B cell (primary cell): ENCODE measurements around the gene EPHA5. TPM values are rescaled to one million over a fixed set of nuclear protein-coding genes. Genes with fewer than 3 reads are reported as not detected.

ENCODE experiments used
- ATAC-seq: fragments of 200-7000 bp; cut with Tn5 transposase; one replicate; pipeline ENCODE4 v1.10.0; 2021; ENCODE audit warnings: low read depth, mild to moderate bottlenecking, moderate number of reproducible peaks, moderate library complexity
- CTCF ChIA-PET: fragments of 350-600 bp; sonication (Branson Sonifier 250); formaldehyde crosslinking; loops from one replicate; lab custom pipeline; 2021; ENCODE audit warnings: antibody characterized with exemption, inconsistent platforms; lab: Charles Lee
- POLR2A ChIA-PET: fragments of 350-600 bp; sonication (Branson Sonifier 250); formaldehyde crosslinking; loops from one replicate; lab custom pipeline; 2021; ENCODE audit warnings: antibody characterized with exemption; lab: Charles Lee
- DNase-seq: peaks from one replicate; pipeline ENCODE4 v3.0.0; 2013
- H2AFZ ChIP-seq: 2 replicates; pipeline ENCODE4 v1.6.1; 2012; ENCODE audit warnings: mild to moderate bottlenecking, low read depth, low read length; ENCODE audit not compliant: insufficient read depth, poor library complexity, severe bottlenecking
- H3K27ac ChIP-seq, 2 donors: 1 replicate in 1 of 2; 2 replicates in 1 of 2; pipeline ENCODE4 v1.5.1; 2012 to 2013; ENCODE audit warnings: low read length in 2 of 2, mild to moderate bottlenecking in 2 of 2, moderate library complexity in 1 of 2
- H3K27me3 ChIP-seq, 4 experiments: fragments of 200-600 bp in 1 of 4; sonication (generic) in 1 of 4; replicated peaks in 1 of 4; 1 replicate in 2 of 4; 2 replicates in 2 of 4; pipeline versions ENCODE4 v1.6.1 to v1.7.0; 2013 to 2016; ENCODE audit warnings: low read length in 3 of 4, mild to moderate bottlenecking in 2 of 4, mixed read lengths in 1 of 4, moderate library complexity in 1 of 4; ENCODE audit not compliant: insufficient read depth in 4 of 4, control insufficient read depth in 3 of 4; ENCODE audit errors: control extremely low read depth in 1 of 4
- H3K36me3 ChIP-seq, 2 experiments: replicated peaks in 1 of 2; 1 replicate in 1 of 2; 2 replicates in 1 of 2; pipeline versions ENCODE4 v1.6.1 to v1.7.1; 2013; ENCODE audit warnings: low read length in 1 of 2; ENCODE audit not compliant: insufficient read depth in 2 of 2, control insufficient read depth in 1 of 2; ENCODE audit errors: control extremely low read depth in 1 of 2, extremely low read depth in 1 of 2
- H3K4me1 ChIP-seq, 2 donors: fragments of 200-600 bp in 1 of 2; sonication (generic) in 1 of 2; 1 replicate in 1 of 2; 2 replicates in 1 of 2; pipeline versions ENCODE4 v1.5.1 to v1.6.1; 2013 to 2017; ENCODE audit warnings: low read length in 2 of 2; ENCODE audit not compliant: control insufficient read depth in 2 of 2, insufficient read depth in 2 of 2
- H3K4me2 ChIP-seq: replicated peaks from 2 replicates; pipeline ENCODE3; 2012; ENCODE audit warnings: mild to moderate bottlenecking, low read depth, low read length; ENCODE audit not compliant: poor library complexity, severe bottlenecking
- H3K4me3 ChIP-seq, 5 experiments: fragments of 200-600 bp in 1 of 5; sonication (generic) in 1 of 5; 1 replicate in 3 of 5; 2 replicates in 2 of 5; pipeline versions ENCODE4 v1.5.1 to v1.7.0; 2011 to 2016; ENCODE audit warnings: low read length in 4 of 5, mild to moderate bottlenecking in 4 of 5, low read depth in 2 of 5, control low read depth in 1 of 5, moderate library complexity in 1 of 5; ENCODE audit not compliant: insufficient read depth in 1 of 5; ENCODE audit errors: control extremely low read depth in 1 of 5, extremely low read depth in 1 of 5
- H3K79me2 ChIP-seq: fragments of 200-600 bp; sonication (generic); one replicate; pipeline ENCODE4 v1.6.0; 2016; ENCODE audit warnings: low read length; ENCODE audit not compliant: control insufficient read depth, insufficient read depth
- H3K9ac ChIP-seq: fragments of 200-600 bp; sonication (generic); 2 replicates; pipeline ENCODE4 v1.6.1; 2017; ENCODE audit warnings: mild to moderate bottlenecking, low read length, moderate library complexity
- H3K9me3 ChIP-seq, 3 donors: one replicate each; pipeline versions ENCODE4 v1.6.1 to v1.7.1; 2013; ENCODE audit warnings: low read length in 2 of 3; ENCODE audit not compliant: control insufficient read depth in 2 of 3, insufficient read depth in 1 of 3; ENCODE audit errors: control extremely low read depth in 1 of 3
- H4K20me1 ChIP-seq: 2 replicates; pipeline ENCODE4 v1.6.0; 2012; ENCODE audit warnings: mild to moderate bottlenecking, low read length; ENCODE audit not compliant: insufficient read depth, control insufficient read depth, poor library complexity, severe bottlenecking
- H3K27ac Mint-ChIP-seq: one replicate; pipeline ENCODE4 v1.8.0; 2021; ENCODE audit warnings: mixed read lengths
- H3K27me3 Mint-ChIP-seq: one replicate; pipeline ENCODE4 v1.8.0; 2021; ENCODE audit warnings: mixed read lengths
- H3K4me1 Mint-ChIP-seq: one replicate; pipeline ENCODE4 v1.8.0; 2021; ENCODE audit warnings: mixed read lengths
- H3K4me3 Mint-ChIP-seq: one replicate; pipeline ENCODE4 v1.8.0; 2021; ENCODE audit warnings: mixed read lengths
- H3K9me3 Mint-ChIP-seq: one replicate; pipeline ENCODE4 v1.8.0; 2022; ENCODE audit warnings: mixed read lengths; ENCODE audit not compliant: insufficient read depth
- EZH2 ChIP-seq: IDR thresholded peaks from 2 replicates; pipeline ENCODE4 v1.6.1; 2012; ENCODE audit warnings: borderline replicate concordance, low read depth, mild to moderate bottlenecking, moderate library complexity, low read length; ENCODE audit not compliant: insufficient read depth, poor library complexity, severe bottlenecking
- whole genome bisulfite sequencing: methylation state at CpG from one replicate; pipeline ENCODE4 v1.1.5; 2013; ENCODE audit warnings: missing lambda C conversion rate; ENCODE audit not compliant: insufficient coverage; 5-methylcytosine and 5-hydroxymethylcytosine counted together
- intact Hi-C: fragments of 100-400 bp; cut with micrococcal nuclease; formaldehyde crosslinking; loops from one replicate; pipeline ENCODE4 v1.10.0; 2022
- polyA plus RNA-seq: library from polyadenylated mRNA; depleted of rRNA; stranded (reverse); fragments of >200 nt; gene quantifications from 2 replicates; pipeline ENCODE4 v1.2.3, GENCODE V29; 2012
- total RNA-seq, 2 donors: library from RNA; stranded (reverse); fragments of 120-200 nt in 1 of 2; gene quantifications; 1 replicate in 1 of 2; 2 replicates in 1 of 2; pipeline versions ENCODE4 v1.2.3 to v1.2.4, GENCODE V29; 2013 to 2022
- TF ChIP-seq, protein P1 (sequence below): fragments of 200-600 bp; IDR thresholded peaks from one replicate; pipeline ENCODE4 v1.8.0; 2022; ENCODE audit warnings: antibody characterized with exemption, mild to moderate bottlenecking

The EPHA5 gene
- total and polyA plus RNA-seq, 2 donors (not counting 1 experiment from before 2014, with no cell fraction given) = not detected

DNA sequence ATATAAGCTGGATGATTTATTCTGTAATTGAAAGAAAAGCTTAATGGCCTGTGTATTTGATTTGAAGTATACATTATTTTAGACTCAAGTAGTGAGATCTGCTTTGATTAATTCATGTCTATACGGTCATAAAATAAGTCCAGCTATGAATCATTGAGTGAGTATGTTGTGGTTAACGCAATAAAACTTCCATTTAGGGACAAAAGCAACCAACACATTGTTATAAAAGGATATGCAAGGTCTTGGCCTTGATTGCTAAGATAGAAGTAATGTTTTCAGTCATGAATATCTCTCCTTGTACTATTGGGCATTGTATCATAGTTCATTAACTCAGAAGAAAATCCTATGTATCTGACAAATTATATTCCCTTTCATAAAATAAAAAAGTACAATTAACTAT lies 162.1 kb downstream of the EPHA5 start:
- H3K4me3 Mint-ChIP-seq = no peak overlapping the region
- no CpG with 5 or more reads among the region's 2 CpGs for WGBS
- ChIA-PET POLR2A (no interaction called here), CTCF (no interaction called here)
- no peak overlapping the region for H3K27ac ChIP-seq
- no peak overlapping the region for H3K27ac Mint-ChIP-seq
- TF ChIP-seq, protein P1, sequence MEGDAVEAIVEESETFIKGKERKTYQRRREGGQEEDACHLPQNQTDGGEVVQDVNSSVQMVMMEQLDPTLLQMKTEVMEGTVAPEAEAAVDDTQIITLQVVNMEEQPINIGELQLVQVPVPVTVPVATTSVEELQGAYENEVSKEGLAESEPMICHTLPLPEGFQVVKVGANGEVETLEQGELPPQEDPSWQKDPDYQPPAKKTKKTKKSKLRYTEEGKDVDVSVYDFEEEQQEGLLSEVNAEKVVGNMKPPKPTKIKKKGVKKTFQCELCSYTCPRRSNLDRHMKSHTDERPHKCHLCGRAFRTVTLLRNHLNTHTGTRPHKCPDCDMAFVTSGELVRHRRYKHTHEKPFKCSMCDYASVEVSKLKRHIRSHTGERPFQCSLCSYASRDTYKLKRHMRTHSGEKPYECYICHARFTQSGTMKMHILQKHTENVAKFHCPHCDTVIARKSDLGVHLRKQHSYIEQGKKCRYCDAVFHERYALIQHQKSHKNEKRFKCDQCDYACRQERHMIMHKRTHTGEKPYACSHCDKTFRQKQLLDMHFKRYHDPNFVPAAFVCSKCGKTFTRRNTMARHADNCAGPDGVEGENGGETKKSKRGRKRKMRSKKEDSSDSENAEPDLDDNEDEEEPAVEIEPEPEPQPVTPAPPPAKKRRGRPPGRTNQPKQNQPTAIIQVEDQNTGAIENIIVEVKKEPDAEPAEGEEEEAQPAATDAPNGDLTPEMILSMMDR = no peak
- no peak for TF ChIP-seq EZH2
- H3K27me3 ChIP-seq = no peaks in the 10 kb centered on the region
- H3K4me1 Mint-ChIP-seq = no peaks in the 10 kb centered on the region
- peaks cover 6% of the 10 kb centered on the region for H3K9me3 Mint-ChIP-seq
- DNase-seq = no peak
- ATAC-seq = no peak
- H4K20me1 ChIP-seq = no peaks in the 10 kb centered on the region
- H3K9me3 ChIP-seq = no peaks in the 10 kb centered on the region
- no peaks in the 10 kb centered on the region for H3K4me1 ChIP-seq
- no peak overlapping the region for H3K4me3 ChIP-seq
- H3K4me2 ChIP-seq = no peak overlapping the region
- intact Hi-C loops = no loop called here
- no peaks in the 10 kb centered on the region for H3K79me2 ChIP-seq
- no peak overlapping the region for H3K9ac ChIP-seq
- H3K27me3 Mint-ChIP-seq = no peaks in the 10 kb centered on the region
- H2AFZ ChIP-seq = no peak overlapping the region
- H3K36me3 ChIP-seq = no peaks in the 10 kb centered on the region

DNA sequence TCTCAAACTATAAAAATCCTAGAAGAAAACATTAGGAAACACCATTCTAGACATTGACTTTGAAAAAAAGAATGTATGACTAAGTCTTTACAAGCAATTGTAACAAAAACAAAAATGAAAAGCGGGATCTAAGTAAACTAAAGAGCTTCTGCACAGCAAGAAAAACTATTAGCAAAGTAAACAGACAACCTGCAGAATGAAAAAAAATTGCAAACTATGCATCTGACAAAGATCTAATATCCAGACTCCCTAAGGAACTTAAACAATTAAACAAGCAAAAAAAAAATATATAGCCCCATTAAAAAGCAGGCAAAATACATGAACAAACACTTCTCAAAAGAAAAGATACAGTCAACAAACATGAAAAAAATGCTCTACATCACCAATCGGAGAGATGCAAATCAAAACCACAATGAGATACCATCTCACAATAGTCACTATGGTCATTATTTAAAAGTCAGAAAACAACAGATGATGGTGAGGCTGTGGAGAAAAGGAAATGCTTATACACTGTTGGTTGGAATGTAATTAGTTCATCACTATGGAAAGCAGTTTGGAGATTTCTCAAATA lies 168.1 kb downstream of the EPHA5 start:
- DNase-seq (no peak), ATAC-seq (no peak)
- intact Hi-C loops = no loop called here
- no peak overlapping the region for H3K27ac Mint-ChIP-seq
- WGBS = no CpG with 5 or more reads among the region's 2 CpGs
- no peak overlapping the region for H3K4me3 Mint-ChIP-seq
- Histone ChIP-seq H3K27ac (no peak overlapping the region), H4K20me1 (no peaks in the 10 kb centered on the region), H2AFZ (no peak overlapping the region), H3K27me3 (no peaks in the 10 kb centered on the region), H3K36me3 (no peaks in the 10 kb centered on the region), H3K4me1 (no peaks in the 10 kb centered on the region), H3K79me2 (no peaks in the 10 kb centered on the region), H3K4me2 (no peak overlapping the region), H3K4me3 (no peak overlapping the region), H3K9me3 (no peaks in the 10 kb centered on the region), H3K9ac (no peak overlapping the region)
- peaks cover 9% of the 10 kb centered on the region for H3K9me3 Mint-ChIP-seq
- ChIA-PET CTCF (no interaction called here), POLR2A (no interaction called here)
- no peaks in the 10 kb centered on the region for H3K27me3 Mint-ChIP-seq
- no peak for TF ChIP-seq EZH2
- TF ChIP-seq, protein P1 = no peak
- no peaks in the 10 kb centered on the region for H3K4me1 Mint-ChIP-seq
